Measurements from ENCODE around the gene CORO6.

CORO6 gene

GRCh38 chr17:29659155-29659554 is 36.4 kb upstream of the CORO6 start:
- TF ChIP-seq REST (IDR thresholded peaks at IDR 0.05; ENCODE audit: insufficient read depth in 1 of 2, low read depth in 2 of 2, low read length in 2 of 2) (no peak), TAF1 (IDR thresholded peaks at IDR 0.05; ENCODE audit: borderline replicate concordance, insufficient read depth, low read length) (no peak), SIN3A (IDR thresholded peaks at IDR 0.05; ENCODE audit: borderline replicate concordance, insufficient read depth, low read length) (no peak), FOXP2 (optimal IDR thresholded peaks at IDR 0.05; ENCODE audit: borderline replicate concordance, extremely low read depth, extremely low read length, insufficient read depth) (no peak), POLR2AphosphoS5 (IDR thresholded peaks at IDR 0.05; ENCODE audit: low read depth, low read length) (no peak)

- TF ChIP-seq POLR2AphosphoS5 (IDR thresholded peaks at IDR 0.05; ENCODE audit: low read depth, low read length), result no peak
- no peak for TF ChIP-seq TAF1 (IDR thresholded peaks at IDR 0.05; ENCODE audit: borderline replicate concordance, insufficient read depth, low read length)
- no peak for TF ChIP-seq REST (IDR thresholded peaks at IDR 0.05; ENCODE audit: insufficient read depth in 1 of 2, low read depth in 2 of 2, low read length in 2 of 2)
- TF ChIP-seq SIN3A (IDR thresholded peaks at IDR 0.05; ENCODE audit: borderline replicate concordance, insufficient read depth, low read length), result no peak
- TF ChIP-seq FOXP2 (optimal IDR thresholded peaks at IDR 0.05; ENCODE audit: borderline replicate concordance, extremely low read depth, extremely low read length, insufficient read depth), result no peak
Observed at GRCh38 chr17:29655323-29655722, 32.6 kb upstream of the CORO6 start.

- TF ChIP-seq POLR2AphosphoS5 (IDR thresholded peaks at IDR 0.05; ENCODE audit: low read depth, low read length) (no peak), SIN3A (IDR thresholded peaks at IDR 0.05; ENCODE audit: borderline replicate concordance, insufficient read depth, low read length) (no peak), TAF1 (IDR thresholded peaks at IDR 0.05; ENCODE audit: borderline replicate concordance, insufficient read depth, low read length) (no peak), REST (IDR thresholded peaks at IDR 0.05; ENCODE audit: insufficient read depth in 1 of 2, low read depth in 2 of 2, low read length in 2 of 2) (no peak)
Observed at GRCh38 chr17:29653995-29654714, 31.4 kb upstream of the CORO6 start.

GRCh38 chr17:29652976-29653375 is 30.3 kb upstream of the CORO6 start:
- TF ChIP-seq REST (IDR thresholded peaks at IDR 0.05; ENCODE audit: insufficient read depth in 1 of 2, low read depth in 2 of 2, low read length in 2 of 2) (no peak), POLR2AphosphoS5 (IDR thresholded peaks at IDR 0.05; ENCODE audit: low read depth, low read length) (no peak), FOXP2 (optimal IDR thresholded peaks at IDR 0.05; ENCODE audit: borderline replicate concordance, extremely low read depth, extremely low read length, insufficient read depth) (no peak), SIN3A (IDR thresholded peaks at IDR 0.05; ENCODE audit: borderline replicate concordance, insufficient read depth, low read length) (no peak), TAF1 (IDR thresholded peaks at IDR 0.05; ENCODE audit: borderline replicate concordance, insufficient read depth, low read length) (no peak)
